ENCODE results near the gene EIF4EBP2.

EIF4EBP2 gene

GRCh38 chr10:70433581-70434280 lies 29.8 kb downstream of the EIF4EBP2 start:
- no peak for DNase-seq

- DNase-seq = no peak
Observed at GRCh38 chr10:70435241-70436085, 31.5 kb downstream of the EIF4EBP2 start.

- no peak for DNase-seq
Observed at GRCh38 chr10:70437721-70438120, 33.8 kb downstream of the EIF4EBP2 start.

GRCh38 chr10:70440296-70441160 lies 36.6 kb downstream of the EIF4EBP2 start:
- DNase-seq = no peak

GRCh38 chr10:70441161-70441894 lies 37.4 kb downstream of the EIF4EBP2 start, which contains the start of gene NODAL:
Gene NODAL (minus strand): TSS chr10:70441681. CDS start chr10:70441667, 14 bp downstream.
- no peak for DNase-seq

- DNase-seq = no peak
Observed at GRCh38 chr10:70441895-70442309, 38.0 kb downstream of the EIF4EBP2 start.

- no peak for DNase-seq
Observed at GRCh38 chr10:70442332-70442988, 38.5 kb downstream of the EIF4EBP2 start.

GRCh38 chr10:70444744-70445143 lies 40.8 kb downstream of the EIF4EBP2 start:
- no peak for DNase-seq

- DNase-seq = no peak
Observed at GRCh38 chr10:70445718-70446657, 42.0 kb downstream of the EIF4EBP2 start.

GRCh38 chr10:70448236-70448635 lies 44.3 kb downstream of the EIF4EBP2 start:
- no peak for DNase-seq

- DNase-seq = no peak
Observed at GRCh38 chr10:70455213-70455630, 51.3 kb downstream of the EIF4EBP2 start.

- peak; percentile 10 for DNase-seq
Observed at GRCh38 chr10:70456164-70456563, 52.2 kb downstream of the EIF4EBP2 start.

GRCh38 chr10:70457759-70458305 lies 53.9 kb downstream of the EIF4EBP2 start:
- DNase-seq = peak; percentile 31

GRCh38 chr10:70458329-70459060 lies 54.5 kb downstream of the EIF4EBP2 start:
- DNase-seq = peak; percentile 75

GRCh38 chr10:70459061-70459773 lies 55.3 kb downstream of the EIF4EBP2 start:
- DNase-seq = peak; percentile 38

GRCh38 chr10:70459774-70460490 lies 56.0 kb downstream of the EIF4EBP2 start:
- no peak for DNase-seq

GRCh38 chr10:70461397-70462348 lies 57.7 kb downstream of the EIF4EBP2 start:
- DNase-seq = peak; percentile 62

Data from suppressor macrophage treated with lipopolysaccharide for 4 hours (primary cell).